Activated naive CD8-positive, alpha-beta T cell treated with anti-CD3 and anti-CD28 coated beads for 36 hours (primary cell): ENCODE data around the gene DTYMK. TPM values are rescaled to one million over a fixed set of nuclear protein-coding genes. Genes with fewer than 3 reads are reported as not detected.

Experiments
- DNase-seq: peaks from one replicate; pipeline ENCODE4 v3.0.0; 2021
- H3K27ac Mint-ChIP-seq: one replicate; pipeline ENCODE4 v1.8.0; 2022; ENCODE audit warnings: mild to moderate bottlenecking, moderate library complexity, mixed read lengths
- H3K27me3 Mint-ChIP-seq: one replicate; pipeline ENCODE4 v1.8.0; 2022; ENCODE audit warnings: mild to moderate bottlenecking, mixed read lengths
- H3K36me3 Mint-ChIP-seq: one replicate; pipeline ENCODE4 v1.8.0; 2021; ENCODE audit warnings: mild to moderate bottlenecking, mixed read lengths
- H3K4me1 Mint-ChIP-seq: one replicate; pipeline ENCODE4 v1.8.0; 2021; ENCODE audit warnings: mixed read lengths
- H3K4me3 Mint-ChIP-seq: one replicate; pipeline ENCODE4 v1.8.0; 2022; ENCODE audit warnings: mild to moderate bottlenecking, moderate library complexity, mixed read lengths
- H3K9me3 Mint-ChIP-seq: one replicate; pipeline ENCODE4 v1.8.0; 2022; ENCODE audit warnings: mixed read lengths
- total RNA-seq, 2 experiments: library from RNA; stranded (reverse); gene quantifications; one replicate each; pipeline ENCODE4 v1.2.3, GENCODE V29; 2021

Gene DTYMK
- total RNA-seq, 2 experiments from 2014 or later = 116 to 121 TPM

- peaks cover 2% of the 10 kb centered on the region for H3K9me3 Mint-ChIP-seq
- peaks cover 36% of the 10 kb centered on the region for H3K36me3 Mint-ChIP-seq
- no peak overlapping the region for H3K4me3 Mint-ChIP-seq
- no peak overlapping the region for H3K27ac Mint-ChIP-seq
- no peaks in the 10 kb centered on the region for H3K4me1 Mint-ChIP-seq
- no peak for DNase-seq
- H3K27me3 Mint-ChIP-seq = no peaks in the 10 kb centered on the region
These were observed 36.4 kb upstream of the DTYMK start for GRCh38 chr2:241722896-241723454.

GRCh38 chr2:241721852-241722251 lies 35.2 kb upstream of the DTYMK start:
- H3K27me3 Mint-ChIP-seq = no peaks in the 10 kb centered on the region
- H3K4me1 Mint-ChIP-seq = no peaks in the 10 kb centered on the region
- H3K36me3 Mint-ChIP-seq = peaks cover 36% of the 10 kb centered on the region
- H3K27ac Mint-ChIP-seq = peak overlapping the region; percentile 45
- H3K4me3 Mint-ChIP-seq = no peak overlapping the region
- DNase-seq = no peak
- peaks cover 2% of the 10 kb centered on the region for H3K9me3 Mint-ChIP-seq

- no peaks in the 10 kb centered on the region for H3K27me3 Mint-ChIP-seq
- H3K4me3 Mint-ChIP-seq = no peak overlapping the region
- H3K36me3 Mint-ChIP-seq = peaks cover 41% of the 10 kb centered on the region
- peaks cover 2% of the 10 kb centered on the region for H3K9me3 Mint-ChIP-seq
- no peak for DNase-seq
- no peaks in the 10 kb centered on the region for H3K4me1 Mint-ChIP-seq
- no peak overlapping the region for H3K27ac Mint-ChIP-seq
These were observed 33.9 kb upstream of the DTYMK start for GRCh38 chr2:241720560-241720959.

- Mint-ChIP-seq H3K4me3 (no peak overlapping the region), H3K27ac (no peak overlapping the region), H3K9me3 (peaks cover 2% of the 10 kb centered on the region), H3K4me1 (no peaks in the 10 kb centered on the region), H3K36me3 (peaks cover 39% of the 10 kb centered on the region), H3K27me3 (no peaks in the 10 kb centered on the region)
- no peak for DNase-seq
These were observed 33.5 kb upstream of the DTYMK start for GRCh38 chr2:241720099-241720498.

- no peak overlapping the region for H3K4me3 Mint-ChIP-seq
- peaks cover 2% of the 10 kb centered on the region for H3K9me3 Mint-ChIP-seq
- H3K27me3 Mint-ChIP-seq = no peaks in the 10 kb centered on the region
- H3K36me3 Mint-ChIP-seq = peaks cover 42% of the 10 kb centered on the region
- DNase-seq = no peak
- H3K27ac Mint-ChIP-seq = no peak overlapping the region
- H3K4me1 Mint-ChIP-seq = no peaks in the 10 kb centered on the region
These were observed 32.5 kb upstream of the DTYMK start for GRCh38 chr2:241719093-241719492.

- DNase-seq = no peak
- no peaks in the 10 kb centered on the region for H3K4me1 Mint-ChIP-seq
- H3K4me3 Mint-ChIP-seq = no peak overlapping the region
- H3K9me3 Mint-ChIP-seq = peaks cover 2% of the 10 kb centered on the region
- H3K27ac Mint-ChIP-seq = no peak overlapping the region
- peaks cover 62% of the 10 kb centered on the region for H3K36me3 Mint-ChIP-seq
- H3K27me3 Mint-ChIP-seq = no peaks in the 10 kb centered on the region
These were observed 22.3 kb upstream of the DTYMK start for GRCh38 chr2:241708879-241709278.

GRCh38 chr2:241706537-241706936 lies 19.9 kb upstream of the DTYMK start:
- DNase-seq = no peak
- Mint-ChIP-seq H3K9me3 (peaks cover 2% of the 10 kb centered on the region), H3K36me3 (peaks cover 56% of the 10 kb centered on the region), H3K4me3 (no peak overlapping the region), H3K27me3 (no peaks in the 10 kb centered on the region), H3K4me1 (peaks cover 5% of the 10 kb centered on the region), H3K27ac (no peak overlapping the region)

GRCh38 chr2:241703032-241703604 lies 16.5 kb upstream of the DTYMK start:
- H3K27ac Mint-ChIP-seq = peak overlapping the region; percentile 88
- H3K27me3 Mint-ChIP-seq = no peaks in the 10 kb centered on the region
- no peak for DNase-seq
- peak overlapping the region; percentile 90 for H3K4me3 Mint-ChIP-seq
- peaks cover 2% of the 10 kb centered on the region for H3K9me3 Mint-ChIP-seq
- peaks cover 45% of the 10 kb centered on the region for H3K36me3 Mint-ChIP-seq
- peaks cover 17% of the 10 kb centered on the region for H3K4me1 Mint-ChIP-seq

GRCh38 chr2:241702155-241703031 lies 15.8 kb upstream of the DTYMK start:
- Mint-ChIP-seq H3K27me3 (no peaks in the 10 kb centered on the region), H3K36me3 (peaks cover 43% of the 10 kb centered on the region), H3K4me1 (peaks cover 17% of the 10 kb centered on the region), H3K4me3 (peak overlapping the region; percentile 90), H3K27ac (peak overlapping the region; percentile 88), H3K9me3 (peaks cover 2% of the 10 kb centered on the region)
- DNase-seq = peak; percentile 94

GRCh38 chr2:241701399-241702154 lies 15.0 kb upstream of the DTYMK start, which contains the start of gene ING5:
Gene ING5, plus strand, starts transcription at chr2:241702039. Its CDS starts 27 bp downstream, at chr2:241702066.
- H3K27me3 Mint-ChIP-seq = no peaks in the 10 kb centered on the region
- H3K9me3 Mint-ChIP-seq = peaks cover under 1% of the 10 kb centered on the region
- H3K27ac Mint-ChIP-seq = peak within 1 kb of the TSS; percentile 94
- DNase-seq = peak; percentile 98
- peaks cover 37% of the 10 kb centered on the region for H3K36me3 Mint-ChIP-seq
- peak within 1 kb of the TSS; percentile 90 for H3K4me3 Mint-ChIP-seq
- H3K4me1 Mint-ChIP-seq = peaks cover 17% of the 10 kb centered on the region

- no peaks in the 10 kb centered on the region for H3K9me3 Mint-ChIP-seq
- H3K27ac Mint-ChIP-seq = peak overlapping the region; percentile 94
- H3K4me1 Mint-ChIP-seq = peaks cover 17% of the 10 kb centered on the region
- no peaks in the 10 kb centered on the region for H3K27me3 Mint-ChIP-seq
- no peak for DNase-seq
- peaks cover 37% of the 10 kb centered on the region for H3K36me3 Mint-ChIP-seq
- H3K4me3 Mint-ChIP-seq = peak overlapping the region; percentile 89
These were observed 14.5 kb upstream of the DTYMK start for GRCh38 chr2:241701149-241701398.

GRCh38 chr2:241695651-241696050 lies 9.0 kb upstream of the DTYMK start:
- Mint-ChIP-seq H3K27ac (no peak overlapping the region), H3K4me1 (peaks cover 12% of the 10 kb centered on the region), H3K36me3 (peaks cover 26% of the 10 kb centered on the region), H3K9me3 (no peaks in the 10 kb centered on the region), H3K27me3 (no peaks in the 10 kb centered on the region), H3K4me3 (no peak overlapping the region)
- no peak for DNase-seq

- no peaks in the 10 kb centered on the region for H3K9me3 Mint-ChIP-seq
- H3K27me3 Mint-ChIP-seq = no peaks in the 10 kb centered on the region
- DNase-seq = no peak
- peaks cover 41% of the 10 kb centered on the region for H3K36me3 Mint-ChIP-seq
- H3K4me3 Mint-ChIP-seq = no peak overlapping the region
- no peak overlapping the region for H3K27ac Mint-ChIP-seq
- H3K4me1 Mint-ChIP-seq = peaks cover 16% of the 10 kb centered on the region
These were observed 5.8 kb upstream of the DTYMK start for GRCh38 chr2:241692448-241692847.

- Mint-ChIP-seq H3K36me3 (peaks cover 41% of the 10 kb centered on the region), H3K4me3 (no peak overlapping the region), H3K4me1 (peaks cover 24% of the 10 kb centered on the region), H3K27ac (no peak overlapping the region), H3K9me3 (no peaks in the 10 kb centered on the region), H3K27me3 (no peaks in the 10 kb centered on the region)
- no peak for DNase-seq
These were observed 3.6 kb upstream of the DTYMK start for GRCh38 chr2:241690202-241690717.

GRCh38 chr2:241689306-241689705 lies 2.7 kb upstream of the DTYMK start:
- H3K36me3 Mint-ChIP-seq = peaks cover 40% of the 10 kb centered on the region
- no peaks in the 10 kb centered on the region for H3K9me3 Mint-ChIP-seq
- H3K4me3 Mint-ChIP-seq = peak overlapping the region; percentile 60
- H3K27me3 Mint-ChIP-seq = no peaks in the 10 kb centered on the region
- H3K4me1 Mint-ChIP-seq = peaks cover 24% of the 10 kb centered on the region
- DNase-seq = no peak
- H3K27ac Mint-ChIP-seq = no peak overlapping the region
